Loucy (cell line): Measurements from ENCODE around the gene CPSF7.
A peak's percentile ranks its signal among the peaks of the same experiment; 100 is the strongest.

Experiments
- EZH2phosphoT487 ChIP-seq: fragments of 200-600 bp; IDR thresholded peaks from 2 replicates; pipeline ENCODE4 v1.6.1; 2018; ENCODE audit warnings: antibody characterized with exemption, mild to moderate bottlenecking, moderate library complexity, borderline replicate concordance
- TF ChIP-seq, protein P1 (sequence below): fragments of 200-600 bp; sonication (generic); conservative IDR thresholded peaks from 2 replicates; pipeline ENCODE4 v1.5.1; 2014; ENCODE audit warnings: mild to moderate bottlenecking, antibody characterized with exemption, low read length

GRCh38 chr11:61477727-61478148, 48.0 kb upstream of the CPSF7 start:
- TF ChIP-seq, protein P1, sequence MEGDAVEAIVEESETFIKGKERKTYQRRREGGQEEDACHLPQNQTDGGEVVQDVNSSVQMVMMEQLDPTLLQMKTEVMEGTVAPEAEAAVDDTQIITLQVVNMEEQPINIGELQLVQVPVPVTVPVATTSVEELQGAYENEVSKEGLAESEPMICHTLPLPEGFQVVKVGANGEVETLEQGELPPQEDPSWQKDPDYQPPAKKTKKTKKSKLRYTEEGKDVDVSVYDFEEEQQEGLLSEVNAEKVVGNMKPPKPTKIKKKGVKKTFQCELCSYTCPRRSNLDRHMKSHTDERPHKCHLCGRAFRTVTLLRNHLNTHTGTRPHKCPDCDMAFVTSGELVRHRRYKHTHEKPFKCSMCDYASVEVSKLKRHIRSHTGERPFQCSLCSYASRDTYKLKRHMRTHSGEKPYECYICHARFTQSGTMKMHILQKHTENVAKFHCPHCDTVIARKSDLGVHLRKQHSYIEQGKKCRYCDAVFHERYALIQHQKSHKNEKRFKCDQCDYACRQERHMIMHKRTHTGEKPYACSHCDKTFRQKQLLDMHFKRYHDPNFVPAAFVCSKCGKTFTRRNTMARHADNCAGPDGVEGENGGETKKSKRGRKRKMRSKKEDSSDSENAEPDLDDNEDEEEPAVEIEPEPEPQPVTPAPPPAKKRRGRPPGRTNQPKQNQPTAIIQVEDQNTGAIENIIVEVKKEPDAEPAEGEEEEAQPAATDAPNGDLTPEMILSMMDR = peak; percentile 92
- TF ChIP-seq EZH2phosphoT487 = no peak
